Measurements from ENCODE around the gene CMYA5.

CMYA5 gene

GRCh38 chr5:79820648-79821047 is 131.0 kb downstream of the CMYA5 start:
- no peak for FAIRE-seq
- TF ChIP-seq TAF1 (IDR thresholded peaks at IDR 0.05; ENCODE audit: low read depth, low read length) (no peak), POU2F2 (IDR thresholded peaks at IDR 0.05; ENCODE audit: low read depth, low read length) (no peak), PAX5 (IDR thresholded peaks at IDR 0.05; ENCODE audit: insufficient read depth, low read length, severe bottlenecking) (no peak), POLR2AphosphoS5 (IDR thresholded peaks at IDR 0.05; ENCODE audit: low read depth, low read length) (no peak), SPI1 (IDR thresholded peaks at IDR 0.05; ENCODE audit: low read depth, low read length) (no peak), POLR2A (IDR thresholded peaks at IDR 0.05; ENCODE audit: low read depth, low read length) (no peak)

GRCh38 chr5:79824444-79824843 is 134.8 kb downstream of the CMYA5 start:
- no peak for DNase-seq (ENCODE audit: insufficient read length, low spot score)
- TF ChIP-seq POLR2AphosphoS5 (IDR thresholded peaks at IDR 0.05; ENCODE audit: low read depth, low read length) (no peak), POLR2A (IDR thresholded peaks at IDR 0.05; ENCODE audit: low read depth, low read length) (no peak), SPI1 (IDR thresholded peaks at IDR 0.05; ENCODE audit: low read depth, low read length) (no peak), TAF1 (IDR thresholded peaks at IDR 0.05; ENCODE audit: low read depth, low read length) (no peak), POU2F2 (IDR thresholded peaks at IDR 0.05; ENCODE audit: low read depth, low read length) (no peak), PAX5 (IDR thresholded peaks at IDR 0.05; ENCODE audit: insufficient read depth, low read length, severe bottlenecking) (no peak)
- no peak for FAIRE-seq

More at GRCh38 chr5:79820648-79821047, 131.0 kb downstream of the CMYA5 start:
- DNase-seq (ENCODE audit: insufficient read length, low spot score), result no peak

GRCh38 chr5:79825802-79826201 is 136.2 kb downstream of the CMYA5 start:
- TF ChIP-seq SPI1 (IDR thresholded peaks at IDR 0.05; ENCODE audit: low read depth, low read length), result no peak
- no peak for TF ChIP-seq PAX5 (IDR thresholded peaks at IDR 0.05; ENCODE audit: insufficient read depth, low read length, severe bottlenecking)
- no peak for TF ChIP-seq TAF1 (IDR thresholded peaks at IDR 0.05; ENCODE audit: low read depth, low read length)
- TF ChIP-seq POU2F2 (IDR thresholded peaks at IDR 0.05; ENCODE audit: low read depth, low read length), result no peak
- TF ChIP-seq POLR2AphosphoS5 (IDR thresholded peaks at IDR 0.05; ENCODE audit: low read depth, low read length), result no peak
- TF ChIP-seq POLR2A (IDR thresholded peaks at IDR 0.05; ENCODE audit: low read depth, low read length), result no peak
- no peak for DNase-seq (ENCODE audit: insufficient read length, low spot score)
- FAIRE-seq, result no peak

- no peak for FAIRE-seq
- no peak for TF ChIP-seq POU2F2 (IDR thresholded peaks at IDR 0.05; ENCODE audit: low read depth, low read length)
- TF ChIP-seq PAX5 (IDR thresholded peaks at IDR 0.05; ENCODE audit: insufficient read depth, low read length, severe bottlenecking), result no peak
- no peak for TF ChIP-seq POLR2A (IDR thresholded peaks at IDR 0.05; ENCODE audit: low read depth, low read length)
- no peak for TF ChIP-seq POLR2AphosphoS5 (IDR thresholded peaks at IDR 0.05; ENCODE audit: low read depth, low read length)
- TF ChIP-seq TAF1 (IDR thresholded peaks at IDR 0.05; ENCODE audit: low read depth, low read length), result no peak
- no peak for TF ChIP-seq SPI1 (IDR thresholded peaks at IDR 0.05; ENCODE audit: low read depth, low read length)
- DNase-seq (ENCODE audit: insufficient read length, low spot score), result no peak
Observed at GRCh38 chr5:79827159-79827629, 137.6 kb downstream of the CMYA5 start.

- TF ChIP-seq TAF1 (IDR thresholded peaks at IDR 0.05; ENCODE audit: low read depth, low read length), result no peak
- no peak for TF ChIP-seq POLR2A (IDR thresholded peaks at IDR 0.05; ENCODE audit: low read depth, low read length)
- TF ChIP-seq PAX5 (IDR thresholded peaks at IDR 0.05; ENCODE audit: insufficient read depth, low read length, severe bottlenecking), result no peak
- no peak for TF ChIP-seq POLR2AphosphoS5 (IDR thresholded peaks at IDR 0.05; ENCODE audit: low read depth, low read length)
- TF ChIP-seq SPI1 (IDR thresholded peaks at IDR 0.05; ENCODE audit: low read depth, low read length), result no peak
- TF ChIP-seq POU2F2 (IDR thresholded peaks at IDR 0.05; ENCODE audit: low read depth, low read length), result no peak
- FAIRE-seq, result no peak
- DNase-seq (ENCODE audit: insufficient read length, low spot score), result no peak
Observed at GRCh38 chr5:79829260-79829659, 139.6 kb downstream of the CMYA5 start.

- no peak for TF ChIP-seq POLR2AphosphoS5 (IDR thresholded peaks at IDR 0.05; ENCODE audit: low read depth, low read length)
- no peak for TF ChIP-seq SPI1 (IDR thresholded peaks at IDR 0.05; ENCODE audit: low read depth, low read length)
- TF ChIP-seq TAF1 (IDR thresholded peaks at IDR 0.05; ENCODE audit: low read depth, low read length), result no peak
- TF ChIP-seq POU2F2 (IDR thresholded peaks at IDR 0.05; ENCODE audit: low read depth, low read length), result no peak
- TF ChIP-seq PAX5 (IDR thresholded peaks at IDR 0.05; ENCODE audit: insufficient read depth, low read length, severe bottlenecking), result no peak
- TF ChIP-seq POLR2A (IDR thresholded peaks at IDR 0.05; ENCODE audit: low read depth, low read length), result no peak
Observed at GRCh38 chr5:79831381-79832309, 142.0 kb downstream of the CMYA5 start.

GRCh38 chr5:79832911-79833310 is 143.3 kb downstream of the CMYA5 start:
- TF ChIP-seq PAX5 (IDR thresholded peaks at IDR 0.05; ENCODE audit: insufficient read depth, low read length, severe bottlenecking) (no peak), POLR2AphosphoS5 (IDR thresholded peaks at IDR 0.05; ENCODE audit: low read depth, low read length) (no peak), POLR2A (IDR thresholded peaks at IDR 0.05; ENCODE audit: low read depth, low read length) (no peak), SPI1 (IDR thresholded peaks at IDR 0.05; ENCODE audit: low read depth, low read length) (no peak), POU2F2 (IDR thresholded peaks at IDR 0.05; ENCODE audit: low read depth, low read length) (no peak)
- DNase-seq (ENCODE audit: insufficient read length, low spot score), result no peak
- no peak for FAIRE-seq

More at GRCh38 chr5:79831381-79832309, 142.0 kb downstream of the CMYA5 start:
- FAIRE-seq (no peak), DNase-seq (ENCODE audit: insufficient read length, low spot score) (no peak)

- DNase-seq (ENCODE audit: insufficient read length, low spot score) (no peak), FAIRE-seq (no peak)
- no peak for TF ChIP-seq TAF1 (IDR thresholded peaks at IDR 0.05; ENCODE audit: low read depth, low read length)
Observed at GRCh38 chr5:79834098-79834753, 144.6 kb downstream of the CMYA5 start.
